Loucy (cell line): ENCODE results near the gene MRTFA.

Experiments
- EZH2phosphoT487 ChIP-seq: fragments of 200-600 bp; IDR thresholded peaks from 2 replicates; pipeline ENCODE4 v1.6.1; 2018; ENCODE audit warnings: antibody characterized with exemption, mild to moderate bottlenecking, moderate library complexity, borderline replicate concordance
- TF ChIP-seq, protein P1 (sequence below): fragments of 200-600 bp; sonication (generic); conservative IDR thresholded peaks from 2 replicates; pipeline ENCODE4 v1.5.1; 2014; ENCODE audit warnings: mild to moderate bottlenecking, antibody characterized with exemption, low read length

DNA sequence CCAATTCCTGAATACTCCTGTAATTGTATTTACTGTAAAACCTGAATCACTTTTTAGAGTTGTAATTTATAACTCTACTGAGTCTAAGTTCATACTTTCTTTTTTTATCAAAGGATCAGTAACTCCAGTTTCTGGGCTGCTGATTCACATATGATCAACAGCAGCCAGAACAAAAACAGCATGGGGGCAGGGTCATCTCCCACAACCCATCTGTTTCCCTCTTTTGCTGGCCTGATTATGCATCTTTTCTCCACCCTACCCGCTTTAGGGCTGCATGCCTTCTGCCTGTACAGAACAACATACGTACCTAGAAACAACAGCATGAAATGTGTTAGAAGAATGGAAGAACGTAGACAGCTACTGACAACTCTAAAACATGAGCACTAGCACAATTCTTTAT lies 76.0 kb downstream of the MRTFA start:
- TF ChIP-seq, protein P1, sequence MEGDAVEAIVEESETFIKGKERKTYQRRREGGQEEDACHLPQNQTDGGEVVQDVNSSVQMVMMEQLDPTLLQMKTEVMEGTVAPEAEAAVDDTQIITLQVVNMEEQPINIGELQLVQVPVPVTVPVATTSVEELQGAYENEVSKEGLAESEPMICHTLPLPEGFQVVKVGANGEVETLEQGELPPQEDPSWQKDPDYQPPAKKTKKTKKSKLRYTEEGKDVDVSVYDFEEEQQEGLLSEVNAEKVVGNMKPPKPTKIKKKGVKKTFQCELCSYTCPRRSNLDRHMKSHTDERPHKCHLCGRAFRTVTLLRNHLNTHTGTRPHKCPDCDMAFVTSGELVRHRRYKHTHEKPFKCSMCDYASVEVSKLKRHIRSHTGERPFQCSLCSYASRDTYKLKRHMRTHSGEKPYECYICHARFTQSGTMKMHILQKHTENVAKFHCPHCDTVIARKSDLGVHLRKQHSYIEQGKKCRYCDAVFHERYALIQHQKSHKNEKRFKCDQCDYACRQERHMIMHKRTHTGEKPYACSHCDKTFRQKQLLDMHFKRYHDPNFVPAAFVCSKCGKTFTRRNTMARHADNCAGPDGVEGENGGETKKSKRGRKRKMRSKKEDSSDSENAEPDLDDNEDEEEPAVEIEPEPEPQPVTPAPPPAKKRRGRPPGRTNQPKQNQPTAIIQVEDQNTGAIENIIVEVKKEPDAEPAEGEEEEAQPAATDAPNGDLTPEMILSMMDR: no peak
- no peak for TF ChIP-seq EZH2phosphoT487
